ENCODE results near the gene PIBF1.
"Not testable (repeated sequence)": the region's sequence is repeated elsewhere in the genome, so short reads cannot be mapped to it uniquely, and the experiment has no call there.

PIBF1 gene

DNA sequence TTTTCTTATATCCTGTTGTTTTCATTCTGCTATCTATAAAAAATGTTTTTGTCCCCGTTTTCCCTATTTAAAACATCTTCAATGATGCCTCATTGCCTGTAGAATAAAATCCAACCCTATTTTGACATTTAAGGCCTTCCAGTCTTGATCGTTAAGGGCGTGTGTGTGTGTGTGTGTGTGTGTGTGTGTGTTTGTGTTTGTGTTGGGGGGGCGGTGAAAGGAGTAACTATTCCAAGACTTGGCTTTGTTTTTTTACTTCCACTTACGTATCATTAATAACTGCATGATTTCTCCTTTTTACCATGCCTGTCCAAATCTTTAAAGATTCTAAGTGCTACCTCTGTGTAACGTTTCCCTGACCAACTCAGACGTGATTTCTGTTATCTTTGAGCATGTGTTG is 784 bp downstream of the PIBF1 start:
- no peak for TF ChIP-seq GABPA (IDR thresholded peaks at IDR 0.05; ENCODE audit: low read depth)
- no peak for TF ChIP-seq POLR2AphosphoS5 (IDR thresholded peaks at IDR 0.05; ENCODE audit: low read depth)
- no peak for TF ChIP-seq REST (IDR thresholded peaks at IDR 0.05; ENCODE audit: insufficient replicate concordance, low read depth)
- TF ChIP-seq, protein P1, sequence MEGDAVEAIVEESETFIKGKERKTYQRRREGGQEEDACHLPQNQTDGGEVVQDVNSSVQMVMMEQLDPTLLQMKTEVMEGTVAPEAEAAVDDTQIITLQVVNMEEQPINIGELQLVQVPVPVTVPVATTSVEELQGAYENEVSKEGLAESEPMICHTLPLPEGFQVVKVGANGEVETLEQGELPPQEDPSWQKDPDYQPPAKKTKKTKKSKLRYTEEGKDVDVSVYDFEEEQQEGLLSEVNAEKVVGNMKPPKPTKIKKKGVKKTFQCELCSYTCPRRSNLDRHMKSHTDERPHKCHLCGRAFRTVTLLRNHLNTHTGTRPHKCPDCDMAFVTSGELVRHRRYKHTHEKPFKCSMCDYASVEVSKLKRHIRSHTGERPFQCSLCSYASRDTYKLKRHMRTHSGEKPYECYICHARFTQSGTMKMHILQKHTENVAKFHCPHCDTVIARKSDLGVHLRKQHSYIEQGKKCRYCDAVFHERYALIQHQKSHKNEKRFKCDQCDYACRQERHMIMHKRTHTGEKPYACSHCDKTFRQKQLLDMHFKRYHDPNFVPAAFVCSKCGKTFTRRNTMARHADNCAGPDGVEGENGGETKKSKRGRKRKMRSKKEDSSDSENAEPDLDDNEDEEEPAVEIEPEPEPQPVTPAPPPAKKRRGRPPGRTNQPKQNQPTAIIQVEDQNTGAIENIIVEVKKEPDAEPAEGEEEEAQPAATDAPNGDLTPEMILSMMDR (IDR thresholded peaks at IDR 0.05; ENCODE audit: insufficient read depth, low read length): no peak
- TF ChIP-seq SPI1 (IDR thresholded peaks at IDR 0.05; ENCODE audit: borderline replicate concordance, low read depth): no peak
- peak overlapping the region; percentile 81 for H3K27ac ChIP-seq (replicated peaks)
- H3K4me3 ChIP-seq (replicated peaks; ENCODE audit: insufficient read depth, low read length): peak overlapping the region; percentile 97
- H3K27me3 ChIP-seq (ENCODE audit: insufficient read depth, poor library complexity, severe bottlenecking): no peaks in the 10 kb centered on the region
- no peak for DNase-seq (ENCODE audit: low read depth in 1 of 2, low spot score in 1 of 2)

DNA sequence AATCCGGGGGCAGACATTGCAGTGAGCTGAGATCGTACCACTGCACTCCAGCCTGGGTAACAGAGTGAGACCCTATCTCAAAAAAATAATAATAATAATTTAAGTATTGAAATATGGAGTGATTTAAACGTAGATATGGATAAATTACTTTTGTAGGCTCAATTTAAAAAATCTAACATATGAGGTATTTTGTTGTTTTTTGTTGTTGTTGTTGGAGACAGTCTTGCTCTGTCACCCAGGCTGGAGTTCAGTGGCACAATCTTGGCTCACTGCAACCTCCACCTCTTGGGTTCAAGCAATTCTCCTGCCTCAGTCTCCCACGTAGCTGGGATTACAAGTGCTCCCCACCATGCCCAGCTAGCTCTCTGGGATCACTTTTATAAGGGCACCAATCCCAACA is 2.7 kb downstream of the PIBF1 start:
- not testable (repeated sequence) for H3K27me3 ChIP-seq (ENCODE audit: insufficient read depth, poor library complexity, severe bottlenecking); H3K27ac ChIP-seq (replicated peaks); H3K4me3 ChIP-seq (replicated peaks; ENCODE audit: insufficient read depth, low read length); DNase-seq (ENCODE audit: low read depth in 1 of 2, low spot score in 1 of 2)

DNA sequence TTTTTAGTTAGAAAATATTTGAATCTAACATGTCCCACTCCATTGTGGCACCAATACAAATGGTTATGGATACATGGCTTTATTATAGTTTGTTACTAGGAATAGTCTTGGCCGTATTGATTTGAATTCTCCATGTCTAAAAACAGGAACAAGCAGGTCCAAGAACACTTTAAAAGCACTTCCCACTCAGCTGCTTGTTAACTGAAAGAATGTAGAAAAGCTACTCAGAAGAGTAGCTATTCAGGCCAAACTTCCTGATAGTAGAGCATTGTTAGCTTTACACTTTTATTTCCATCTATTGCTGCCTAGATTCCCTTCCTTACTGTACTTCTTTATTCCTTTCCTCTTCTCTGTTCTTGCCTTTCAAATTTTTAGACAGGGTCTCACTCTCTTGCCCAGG is 6.9 kb downstream of the PIBF1 start:
- H3K27ac ChIP-seq (replicated peaks): peak overlapping the region; percentile 22
- TF ChIP-seq SPI1 (IDR thresholded peaks at IDR 0.05; ENCODE audit: borderline replicate concordance, low read depth): peak; percentile 73
- no peak for TF ChIP-seq REST (IDR thresholded peaks at IDR 0.05; ENCODE audit: insufficient replicate concordance, low read depth)
- DNase-seq (ENCODE audit: low read depth in 1 of 2, low spot score in 1 of 2): peak in 1 of 2 experiments; percentile 28
- H3K4me3 ChIP-seq (replicated peaks; ENCODE audit: insufficient read depth, low read length): no peak overlapping the region
- H3K27me3 ChIP-seq (ENCODE audit: insufficient read depth, poor library complexity, severe bottlenecking): no peaks in the 10 kb centered on the region

DNA sequence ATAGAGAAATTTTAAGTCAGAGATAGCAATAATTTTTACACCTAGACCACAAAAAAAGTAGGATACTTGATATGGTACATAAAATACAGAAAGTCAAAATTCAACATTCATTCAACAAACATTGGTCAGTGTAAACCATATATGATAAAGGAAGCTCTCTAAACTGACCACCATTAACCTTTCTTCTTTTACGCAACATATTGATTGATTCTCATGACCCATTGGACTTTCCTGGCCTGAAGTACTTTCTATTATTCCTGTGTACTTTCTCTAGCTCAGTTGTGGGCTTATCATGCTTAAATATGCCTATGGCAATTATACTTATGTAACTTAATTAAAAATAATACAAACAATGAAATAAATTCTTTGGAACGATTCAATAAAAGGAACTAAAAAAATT is 10.7 kb downstream of the PIBF1 start:
- TF ChIP-seq GABPA (IDR thresholded peaks at IDR 0.05; ENCODE audit: low read depth): no peak
- TF ChIP-seq, protein P1 (IDR thresholded peaks at IDR 0.05; ENCODE audit: insufficient read depth, low read length): no peak
- Histone ChIP-seq H3K27ac (replicated peaks) (no peak overlapping the region), H3K4me3 (replicated peaks; ENCODE audit: insufficient read depth, low read length) (no peak overlapping the region), H3K27me3 (ENCODE audit: insufficient read depth, poor library complexity, severe bottlenecking) (no peaks in the 10 kb centered on the region)
- no peak for DNase-seq (ENCODE audit: low read depth in 1 of 2, low spot score in 1 of 2)

- no peaks in the 10 kb centered on the region for H3K27me3 ChIP-seq (ENCODE audit: insufficient read depth, poor library complexity, severe bottlenecking)
- H3K4me3 ChIP-seq (replicated peaks; ENCODE audit: insufficient read depth, low read length): no peak overlapping the region
- H3K27ac ChIP-seq (replicated peaks): no peak overlapping the region
- TF ChIP-seq GABPA (IDR thresholded peaks at IDR 0.05; ENCODE audit: low read depth) (no peak), POLR2AphosphoS5 (IDR thresholded peaks at IDR 0.05; ENCODE audit: low read depth) (no peak), SPI1 (IDR thresholded peaks at IDR 0.05; ENCODE audit: borderline replicate concordance, low read depth) (no peak)
- TF ChIP-seq, protein P1 (IDR thresholded peaks at IDR 0.05; ENCODE audit: insufficient read depth, low read length): no peak
- DNase-seq (ENCODE audit: low read depth in 1 of 2, low spot score in 1 of 2): no peak
Observed at GRCh38 chr13:72798817-72799216, 16.9 kb downstream of the PIBF1 start.

Measured in HL-60 (cell line).